Breast epithelium (tissue), 3 donors: ENCODE measurements around the gene SORCS3.

Experiments used
- CTCF ChIP-seq, 3 donors: fragments of 450-650 bp; IDR thresholded peaks; one replicate each; pipeline ENCODE4 v1.5.1; 2016 to 2017; ENCODE audit warnings: antibody characterized with exemption in 3 of 3, mild to moderate bottlenecking in 3 of 3, moderate library complexity in 3 of 3
- POLR2A ChIP-seq: fragments of 450-650 bp; IDR thresholded peaks from one replicate; pipeline ENCODE4 v1.6.1; 2016; ENCODE audit warnings: antibody characterized with exemption, mild to moderate bottlenecking, moderate library complexity
- POLR2AphosphoS5 ChIP-seq, 3 donors: sonication (generic); formaldehyde crosslinking; IDR thresholded peaks; one replicate each; pipeline ENCODE4 v1.6.1; 2017; ENCODE audit warnings: antibody characterized with exemption in 3 of 3

- TF ChIP-seq POLR2A (no peak), CTCF (IDR thresholded peaks at IDR 0.05) (no peak), POLR2AphosphoS5 (IDR thresholded peaks at IDR 0.05) (no peak)
Measured at GRCh38 chr10:104822088-104822487, 181.0 kb downstream of the SORCS3 start.
